ENCODE measurements around the gene CDIPT.

- TF ChIP-seq EZH2 (IDR thresholded peaks at IDR 0.05) (no peak), POLR2AphosphoS5 (IDR thresholded peaks at IDR 0.05; ENCODE audit: borderline replicate concordance, low read depth, low read length) (no peak), FOXP2 (optimal IDR thresholded peaks at IDR 0.05; ENCODE audit: control extremely low read depth, extremely low read length, insufficient read depth) (no peak)
Observed at GRCh38 chr16:29883987-29884386, 21.0 kb upstream of the CDIPT start.

Measured in SK-N-MC (cell line).